ENCODE measurements around the gene STK32C. TPM values are rescaled to one million over a fixed set of nuclear protein-coding genes. Genes with fewer than 3 reads are reported as not detected.
"Not testable (repeated sequence)": the region's sequence is repeated elsewhere in the genome, so short reads cannot be mapped to it uniquely, and the experiment has no call there.

STK32C gene
- total RNA-seq, 6 donors from 2014 or later: 4.8 to 18.3 (median 15.6) TPM

DNA sequence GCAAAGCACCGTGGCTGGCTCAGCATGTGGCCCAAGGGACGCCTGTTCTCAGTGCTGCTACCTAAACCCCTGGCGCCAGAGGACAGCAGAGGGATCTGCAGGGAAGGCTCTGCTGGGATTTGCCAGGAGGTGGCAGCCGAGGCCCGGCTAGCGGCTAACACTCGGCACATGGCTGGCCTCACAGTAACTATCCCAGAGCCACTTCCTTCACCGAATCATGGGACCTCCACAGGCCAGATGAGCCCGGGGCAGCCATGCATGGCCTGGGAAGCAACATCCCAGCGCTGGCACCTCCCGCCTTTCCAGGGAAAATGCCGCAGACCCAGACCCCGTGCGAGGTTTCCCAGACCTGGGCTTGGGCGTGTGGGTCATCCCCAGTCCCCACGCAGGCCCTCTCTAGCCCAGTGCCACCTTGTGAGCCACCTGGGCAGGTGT, 84.6 kb downstream of the STK32C start:
- TF ChIP-seq, protein P1, sequence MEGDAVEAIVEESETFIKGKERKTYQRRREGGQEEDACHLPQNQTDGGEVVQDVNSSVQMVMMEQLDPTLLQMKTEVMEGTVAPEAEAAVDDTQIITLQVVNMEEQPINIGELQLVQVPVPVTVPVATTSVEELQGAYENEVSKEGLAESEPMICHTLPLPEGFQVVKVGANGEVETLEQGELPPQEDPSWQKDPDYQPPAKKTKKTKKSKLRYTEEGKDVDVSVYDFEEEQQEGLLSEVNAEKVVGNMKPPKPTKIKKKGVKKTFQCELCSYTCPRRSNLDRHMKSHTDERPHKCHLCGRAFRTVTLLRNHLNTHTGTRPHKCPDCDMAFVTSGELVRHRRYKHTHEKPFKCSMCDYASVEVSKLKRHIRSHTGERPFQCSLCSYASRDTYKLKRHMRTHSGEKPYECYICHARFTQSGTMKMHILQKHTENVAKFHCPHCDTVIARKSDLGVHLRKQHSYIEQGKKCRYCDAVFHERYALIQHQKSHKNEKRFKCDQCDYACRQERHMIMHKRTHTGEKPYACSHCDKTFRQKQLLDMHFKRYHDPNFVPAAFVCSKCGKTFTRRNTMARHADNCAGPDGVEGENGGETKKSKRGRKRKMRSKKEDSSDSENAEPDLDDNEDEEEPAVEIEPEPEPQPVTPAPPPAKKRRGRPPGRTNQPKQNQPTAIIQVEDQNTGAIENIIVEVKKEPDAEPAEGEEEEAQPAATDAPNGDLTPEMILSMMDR (IDR thresholded peaks at IDR 0.05): peak; percentile 70 to 98 (median 90)
- TF ChIP-seq EP300 (IDR thresholded peaks at IDR 0.05) (no peak), POLR2AphosphoS5 (IDR thresholded peaks at IDR 0.05) (no peak), POLR2A (IDR thresholded peaks at IDR 0.05) (no peak)
- peak; percentile 82 to 92 for DNase-seq
- H3K4me3 ChIP-seq: no peak overlapping the region
- peaks cover 0 to 8% (median 0%) of the 10 kb centered on the region in 4 donors for H3K4me1 ChIP-seq
- WGBS, 2 donors: 35 to 38% methylated on average over 4 to 14 of the region's 16 CpGs
- no peak overlapping the region for H3K27ac ChIP-seq
- H3K27me3 ChIP-seq: no peaks in the 10 kb centered on the region
- H3K9me3 ChIP-seq: no peaks in the 10 kb centered on the region
- peak; percentile 77 to 89 for ATAC-seq (ENCODE audit: low FRiP score in 2 of 2)
- peaks cover 0 to 5% (median 2%) of the 10 kb centered on the region in 4 donors for H3K36me3 ChIP-seq

DNA sequence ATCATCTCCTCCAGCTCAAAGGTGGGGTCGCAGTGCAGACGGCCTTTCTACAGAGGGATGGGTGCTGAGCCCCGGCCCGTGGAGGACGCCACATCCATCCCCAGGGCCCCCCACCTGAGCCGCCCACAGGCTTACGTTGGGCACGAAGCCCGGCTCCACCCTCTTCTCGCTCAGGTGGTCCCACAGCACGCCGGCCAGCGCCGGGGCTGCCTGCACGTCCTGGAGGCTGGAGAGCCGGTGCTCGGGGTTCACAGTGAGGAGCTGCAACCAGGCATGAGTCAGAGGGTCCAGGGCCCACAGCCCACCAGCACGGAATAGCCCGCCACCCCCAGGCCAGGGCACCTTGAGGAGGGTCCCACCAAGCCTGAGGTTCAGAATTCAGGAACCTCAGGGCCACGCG, 85.0 kb downstream of the STK32C start:
- peak in 1 of 2 donors; percentile 85 for DNase-seq

DNA sequence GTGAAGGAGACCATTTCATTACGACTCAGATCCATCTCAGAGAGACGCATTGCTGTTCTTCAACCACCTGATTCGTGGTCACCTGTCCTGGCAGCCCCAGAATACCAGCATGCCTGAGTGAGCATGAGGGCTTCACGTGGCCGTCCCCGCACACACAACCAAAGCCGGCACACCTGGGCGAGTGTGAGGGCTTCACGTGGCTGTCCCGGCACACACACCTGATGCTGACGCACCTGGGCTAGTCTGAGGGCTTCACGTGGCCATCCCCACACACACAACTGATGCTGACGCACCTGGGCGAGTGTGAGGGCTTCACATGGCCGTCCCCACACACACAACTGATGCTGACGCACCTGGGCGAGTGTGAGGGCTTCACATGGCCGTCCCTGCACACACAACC, 86.8 kb downstream of the STK32C start:
- DNase-seq: peak in 1 of 2 donors; percentile 59
- H3K9me3 ChIP-seq: peaks cover 0 to 15% (median 4%) of the 10 kb centered on the region in 4 donors
- not testable (repeated sequence) for H3K27ac ChIP-seq; ATAC-seq (ENCODE audit: low FRiP score in 2 of 2); H3K4me1 ChIP-seq; H3K4me3 ChIP-seq; H3K36me3 ChIP-seq; H3K27me3 ChIP-seq
- WGBS, 2 donors: 87 to 97% methylated on average over 14 to 18 of the region's 18 CpGs

More for the DNA sequence above, 85.0 kb downstream of the STK32C start:
- no peak for ATAC-seq (ENCODE audit: low FRiP score in 2 of 2)
- H3K27me3 ChIP-seq: no peaks in the 10 kb centered on the region
- H3K27ac ChIP-seq: no peak overlapping the region
- H3K36me3 ChIP-seq: peaks cover 0 to 5% (median 2%) of the 10 kb centered on the region in 4 donors
- TF ChIP-seq, protein P1 (IDR thresholded peaks at IDR 0.05): no peak
- no peak for TF ChIP-seq POLR2A (IDR thresholded peaks at IDR 0.05)
- no peak for TF ChIP-seq EP300 (IDR thresholded peaks at IDR 0.05)
- no peak for TF ChIP-seq POLR2AphosphoS5 (IDR thresholded peaks at IDR 0.05)
- peaks cover 0 to 8% (median 0%) of the 10 kb centered on the region in 4 donors for H3K4me1 ChIP-seq
- no peaks in the 10 kb centered on the region for H3K9me3 ChIP-seq
- H3K4me3 ChIP-seq: no peak overlapping the region
- WGBS, 2 donors: 77 to 93% methylated on average over 8 to 21 of the region's 21 CpGs

DNA sequence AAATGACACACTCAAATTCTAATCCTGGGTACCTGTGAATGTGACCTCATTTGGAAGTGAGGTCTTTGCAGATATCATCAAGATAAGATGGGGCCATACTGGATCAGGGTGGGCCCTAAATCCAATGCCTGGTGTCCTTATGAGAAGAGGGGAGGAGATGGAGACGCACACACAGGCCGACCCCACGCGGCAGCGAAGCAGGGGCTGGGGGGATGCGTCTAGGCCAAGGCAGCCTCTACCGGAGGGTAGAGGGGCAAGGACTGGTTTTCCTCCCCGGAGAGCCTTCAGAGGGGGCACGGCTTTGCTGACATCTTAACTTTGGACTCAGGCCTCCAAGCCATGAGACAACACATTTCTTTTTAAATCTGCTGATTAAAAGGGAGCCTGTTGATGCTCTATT, 87.7 kb downstream of the STK32C start:
- H3K4me1 ChIP-seq: peaks cover 0 to 8% (median 0%) of the 10 kb centered on the region in 4 donors
- 93 to 96% methylated on average over 9 of the region's 9 CpGs for WGBS, 2 donors
- TF ChIP-seq, protein P1 (IDR thresholded peaks at IDR 0.05): no peak
- TF ChIP-seq POLR2AphosphoS5 (IDR thresholded peaks at IDR 0.05) (no peak), EP300 (IDR thresholded peaks at IDR 0.05) (no peak), POLR2A (IDR thresholded peaks at IDR 0.05) (no peak)

DNA sequence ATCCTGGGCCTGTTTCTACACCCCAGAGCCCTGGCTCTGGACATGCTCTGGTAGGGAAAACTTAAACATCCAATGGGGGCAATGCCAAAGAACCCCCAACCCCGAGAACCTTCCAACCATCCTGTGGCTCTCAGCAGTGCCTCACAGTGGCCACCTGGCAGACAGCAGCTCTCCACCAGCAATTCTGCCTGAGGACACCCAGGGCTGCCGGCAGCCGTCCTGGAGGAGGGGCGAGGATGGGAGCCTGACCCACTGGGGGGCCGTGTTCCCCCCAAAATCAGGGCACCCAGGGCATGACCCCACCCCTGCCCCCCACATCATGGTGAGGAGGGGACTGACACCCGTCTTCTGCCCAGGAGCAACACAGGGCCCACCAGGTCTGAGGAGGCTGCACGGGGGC, 88.3 kb downstream of the STK32C start:
- WGBS, 2 donors: 90 to 100% methylated on average over 2 to 7 of the region's 7 CpGs

More for the DNA sequence above, 87.7 kb downstream of the STK32C start:
- no peak overlapping the region for H3K27ac ChIP-seq
- DNase-seq (peak in 1 of 2 donors; percentile 63), ATAC-seq (ENCODE audit: low FRiP score in 2 of 2) (no peak)
- no peaks in the 10 kb centered on the region for H3K27me3 ChIP-seq
- peaks cover 0 to 1% (median 0%) of the 10 kb centered on the region in 4 donors for H3K36me3 ChIP-seq
- peaks cover 0 to 22% (median 4%) of the 10 kb centered on the region in 4 donors for H3K9me3 ChIP-seq
- no peak overlapping the region for H3K4me3 ChIP-seq

DNA sequence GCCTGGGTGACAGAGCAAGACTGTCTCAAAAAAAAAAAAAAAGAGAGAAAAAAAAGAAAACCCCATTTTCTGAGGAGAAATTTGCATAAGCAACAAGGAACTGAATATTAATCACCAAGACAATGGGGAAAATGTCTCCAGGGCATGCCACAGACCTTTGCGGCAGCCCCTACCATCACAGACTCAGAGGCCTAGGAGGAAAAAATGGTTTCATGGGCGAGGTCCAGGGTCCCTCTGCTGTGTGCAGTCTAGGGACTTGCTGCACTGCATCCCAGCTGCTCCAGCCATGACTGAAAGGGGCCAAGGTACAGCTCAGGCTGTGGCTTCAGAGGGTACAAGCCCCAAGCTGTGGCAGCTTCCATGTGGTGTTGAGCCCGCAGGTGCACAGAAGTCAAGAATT, 91.3 kb downstream of the STK32C start:
- not testable (repeated sequence) for H3K27ac ChIP-seq; H3K27me3 ChIP-seq; H3K4me1 ChIP-seq; H3K4me3 ChIP-seq; H3K36me3 ChIP-seq; ATAC-seq (ENCODE audit: low FRiP score in 2 of 2); DNase-seq
- 77 to 81% methylated on average over 3 of the region's 3 CpGs for WGBS, 2 donors
- peaks cover 0 to 25% (median 6%) of the 10 kb centered on the region in 4 donors for H3K9me3 ChIP-seq

More for the DNA sequence above, 88.3 kb downstream of the STK32C start:
- Histone ChIP-seq H3K4me3 (no peak overlapping the region), H3K27me3 (no peaks in the 10 kb centered on the region), H3K27ac (no peak overlapping the region), H3K9me3 (peaks cover 0 to 25% (median 4%) of the 10 kb centered on the region in 4 donors), H3K36me3 (no peaks in the 10 kb centered on the region), H3K4me1 (peaks cover 0 to 8% (median 0%) of the 10 kb centered on the region in 4 donors)
- DNase-seq: peak in 1 of 2 donors; percentile 51
- peak in 1 of 2 donors; percentile 2 for ATAC-seq (ENCODE audit: low FRiP score in 2 of 2)
- TF ChIP-seq POLR2AphosphoS5 (IDR thresholded peaks at IDR 0.05) (no peak), POLR2A (IDR thresholded peaks at IDR 0.05) (no peak), EP300 (IDR thresholded peaks at IDR 0.05) (no peak)
- TF ChIP-seq, protein P1 (IDR thresholded peaks at IDR 0.05): no peak

All from upper lobe of left lung (tissue), 6 donors.